Measurements from ENCODE around the gene DLEU7.

Gene DLEU7

GRCh38 chr13:50843257-50844083 lies at the start of gene DLEU7:
Gene DLEU7, minus strand, starts transcription at chr13:50843692. Its CDS starts 46 bp downstream, at chr13:50843646.
- no peak for DNase-seq

- DNase-seq: peak; percentile 54
Measured at GRCh38 chr13:50892210-50892944, 48.9 kb upstream of the DLEU7 start.

DNA sequence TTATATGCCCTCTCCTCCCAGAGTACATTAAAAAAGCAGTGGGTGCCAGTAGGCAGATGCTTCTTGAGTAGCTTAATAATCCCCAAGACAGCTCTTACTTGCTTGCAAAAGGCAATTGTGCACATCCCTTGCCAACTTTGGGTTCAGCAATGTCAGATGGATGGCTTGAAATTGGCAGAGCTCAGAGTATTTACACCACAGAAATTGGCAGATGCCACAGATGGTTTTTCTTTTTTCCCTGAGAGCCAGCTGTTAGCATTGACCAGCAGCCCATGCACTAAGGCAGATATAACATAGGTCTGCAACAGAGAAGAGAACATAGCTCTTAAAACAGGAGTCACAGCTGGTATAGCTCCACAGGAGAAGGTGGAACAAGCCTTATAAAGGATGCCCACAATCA lies 47.7 kb upstream of the DLEU7 start:
- no peak for DNase-seq

DNA sequence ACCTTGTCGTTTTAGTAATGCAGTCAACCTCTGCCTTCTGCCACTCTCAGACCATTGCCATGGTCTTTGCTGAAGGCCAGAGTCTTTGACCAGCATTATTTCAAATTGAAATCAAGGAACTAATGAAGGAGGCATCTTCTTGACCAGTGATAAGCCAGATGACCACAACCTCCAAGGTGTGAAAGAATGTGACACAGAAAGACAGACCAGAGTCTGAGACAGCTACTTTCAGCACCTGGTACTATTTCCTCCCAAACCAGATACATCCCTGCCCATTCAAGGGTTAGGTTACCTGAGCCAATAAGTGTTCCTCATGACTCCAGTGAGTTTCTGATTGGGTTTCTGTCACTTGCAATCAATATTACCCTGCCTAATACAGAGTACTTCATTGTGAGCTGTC lies 45.8 kb upstream of the DLEU7 start:
- no peak for DNase-seq

DNA sequence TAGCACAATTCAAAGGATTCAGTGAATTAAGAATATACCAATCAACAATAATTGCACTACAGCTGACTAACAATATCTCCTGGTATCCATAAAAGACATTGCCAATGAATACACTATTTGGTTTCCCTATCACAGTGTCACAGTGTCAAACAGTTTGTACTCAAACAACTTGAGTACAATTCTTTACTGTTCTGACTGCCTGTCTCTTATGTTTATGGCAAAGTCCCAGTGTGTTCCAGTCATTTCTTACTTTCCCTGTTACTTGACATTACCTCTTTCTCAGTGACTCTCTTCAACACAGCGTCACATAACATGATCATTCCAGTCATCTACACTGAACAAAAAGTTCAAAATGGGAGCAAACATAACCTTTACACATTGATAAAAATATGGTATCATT lies 44.9 kb upstream of the DLEU7 start:
- no peak for DNase-seq

- DNase-seq: no peak
Measured at GRCh38 chr13:50887151-50887550, 43.7 kb upstream of the DLEU7 start.

GRCh38 chr13:50884265-50884664 lies 40.8 kb upstream of the DLEU7 start:
- no peak for DNase-seq

DNA sequence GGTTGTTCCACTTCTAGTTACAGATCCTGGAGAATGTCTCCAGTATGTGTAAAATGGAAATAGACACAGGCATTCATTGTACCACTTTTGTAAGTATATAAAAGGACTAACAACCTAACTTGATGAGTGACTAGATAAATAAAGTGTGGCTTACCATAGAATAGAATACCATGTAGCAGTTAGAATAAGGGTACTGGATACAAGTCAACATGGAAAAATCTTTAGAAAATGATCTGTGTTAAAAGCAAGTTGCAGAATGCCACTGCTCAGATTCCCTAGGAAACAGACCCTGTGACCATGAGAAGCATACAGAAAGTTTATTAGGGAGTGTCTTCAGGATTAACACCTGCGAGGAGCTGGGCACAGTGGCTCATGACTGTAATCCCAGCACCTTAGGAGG lies 40.2 kb upstream of the DLEU7 start:
- DNase-seq: no peak

DNA sequence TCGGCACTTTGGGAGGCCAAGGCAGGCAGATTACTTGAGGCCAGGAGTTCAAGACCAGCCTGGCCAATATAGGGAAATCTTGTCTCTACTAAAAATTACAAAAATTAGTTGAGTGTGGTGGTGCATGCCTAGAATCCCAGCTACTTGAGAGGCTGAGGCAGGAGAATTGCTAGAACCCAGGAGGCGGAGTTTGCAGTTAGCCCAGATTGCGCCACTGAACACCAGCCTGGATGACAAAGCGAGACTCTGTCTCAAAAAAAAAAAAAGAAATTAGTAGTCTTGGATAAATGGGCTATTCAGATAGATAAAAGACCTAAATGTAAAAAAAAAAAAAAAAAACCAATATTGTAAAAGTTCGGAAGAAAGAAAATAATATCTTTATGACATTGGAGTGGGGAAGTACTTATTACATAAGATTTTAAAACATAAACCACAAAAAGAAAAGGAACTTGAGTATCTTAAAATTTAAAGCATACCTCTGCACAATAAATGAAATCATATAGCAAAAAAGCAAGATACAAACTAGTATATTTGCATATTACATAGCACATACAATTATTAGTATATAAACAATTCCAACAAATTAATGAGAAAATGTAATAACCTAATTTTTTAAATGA lies 39.4 kb upstream of the DLEU7 start:
- no peak for DNase-seq

DNA sequence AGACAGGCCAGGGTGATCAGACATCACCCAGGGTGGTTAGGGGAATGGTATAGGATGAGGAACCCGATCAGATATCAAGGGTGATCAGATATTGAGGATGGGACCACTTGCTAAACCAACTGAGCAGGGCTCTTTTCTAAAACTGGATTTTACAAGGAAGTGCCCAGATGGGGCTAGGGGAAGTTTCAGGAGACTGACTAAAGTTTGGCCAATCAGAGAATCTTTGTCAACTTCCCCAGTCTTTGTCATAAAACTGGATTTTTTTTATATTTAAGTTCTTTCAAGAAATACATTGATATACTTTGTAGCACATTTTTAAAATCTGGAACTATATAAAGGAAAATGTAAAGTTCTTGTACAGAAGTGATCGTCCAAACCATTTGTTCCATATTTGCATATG lies 30.5 kb upstream of the DLEU7 start:
- no peak for DNase-seq

GRCh38 chr13:50873467-50873866 lies 30.0 kb upstream of the DLEU7 start:
- DNase-seq: no peak

- DNase-seq: no peak
Measured at GRCh38 chr13:50871405-50871804, 27.9 kb upstream of the DLEU7 start.

GRCh38 chr13:50867637-50867945 lies 24.1 kb upstream of the DLEU7 start:
- no peak for DNase-seq

DNA sequence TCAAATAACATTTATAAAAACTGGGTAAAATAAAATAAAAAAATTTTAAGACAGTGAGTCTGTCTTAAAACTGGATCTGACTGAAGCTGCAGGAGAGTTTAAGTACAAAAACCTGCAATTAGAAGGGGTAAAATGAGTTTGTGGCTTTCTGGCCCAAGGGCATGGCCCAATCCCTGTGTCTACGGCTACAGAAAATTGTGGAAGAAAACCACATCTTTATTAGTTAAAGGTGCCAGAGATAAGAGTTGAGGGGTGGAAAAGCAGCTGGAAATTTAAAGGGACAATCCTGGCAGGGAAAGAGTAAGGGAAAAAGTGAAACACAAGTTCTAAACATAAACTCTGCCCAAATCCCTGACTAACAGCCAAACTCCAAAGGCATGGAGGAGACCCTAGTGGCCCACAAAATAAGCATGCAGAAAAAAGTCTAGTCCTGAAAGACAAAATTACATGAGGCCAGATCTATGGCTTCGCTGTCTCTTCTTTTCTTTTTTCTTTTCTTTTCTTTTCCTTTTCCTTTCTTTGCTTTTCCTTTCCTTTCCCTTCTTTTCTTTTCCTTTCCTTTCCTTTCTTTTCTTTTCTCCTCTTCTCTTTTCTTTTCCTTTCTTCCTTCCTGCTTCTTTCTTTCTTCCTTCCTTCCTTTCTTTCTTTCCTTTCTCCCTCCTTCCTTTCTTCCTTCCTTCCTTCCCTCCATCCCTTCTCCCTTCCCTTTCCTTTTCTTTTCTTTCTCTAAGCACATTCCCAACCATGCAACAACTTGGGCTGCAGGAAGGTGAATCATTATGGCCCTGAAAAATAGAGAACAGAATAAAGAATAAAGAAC lies 23.5 kb upstream of the DLEU7 start:
- DNase-seq: no peak

GRCh38 chr13:50864492-50864891 lies 21.0 kb upstream of the DLEU7 start:
- DNase-seq: no peak

GRCh38 chr13:50855681-50856080 lies 12.2 kb upstream of the DLEU7 start:
- DNase-seq: no peak

- DNase-seq: no peak
Measured at GRCh38 chr13:50850445-50850844, 7.0 kb upstream of the DLEU7 start.

DNA sequence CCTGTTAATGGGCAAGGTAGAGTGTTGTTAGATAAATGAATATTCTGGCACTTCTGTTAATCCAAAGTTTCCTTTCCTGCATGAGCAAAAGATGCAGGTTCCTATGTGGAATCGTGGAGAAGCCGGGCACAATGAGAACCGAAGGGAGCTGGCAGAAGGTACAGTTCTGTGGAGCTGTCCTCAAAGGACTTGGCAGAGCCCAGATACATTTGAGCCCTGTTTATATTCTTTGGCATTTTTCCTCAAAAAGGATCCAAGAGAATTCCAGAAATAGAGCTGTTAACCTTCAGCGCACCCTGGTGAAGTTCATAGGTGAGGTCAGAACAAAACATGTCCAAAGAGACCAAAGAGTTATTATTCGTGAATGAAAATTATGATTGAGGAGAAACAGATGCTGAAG lies 4.0 kb upstream of the DLEU7 start:
- no peak for DNase-seq

DNA sequence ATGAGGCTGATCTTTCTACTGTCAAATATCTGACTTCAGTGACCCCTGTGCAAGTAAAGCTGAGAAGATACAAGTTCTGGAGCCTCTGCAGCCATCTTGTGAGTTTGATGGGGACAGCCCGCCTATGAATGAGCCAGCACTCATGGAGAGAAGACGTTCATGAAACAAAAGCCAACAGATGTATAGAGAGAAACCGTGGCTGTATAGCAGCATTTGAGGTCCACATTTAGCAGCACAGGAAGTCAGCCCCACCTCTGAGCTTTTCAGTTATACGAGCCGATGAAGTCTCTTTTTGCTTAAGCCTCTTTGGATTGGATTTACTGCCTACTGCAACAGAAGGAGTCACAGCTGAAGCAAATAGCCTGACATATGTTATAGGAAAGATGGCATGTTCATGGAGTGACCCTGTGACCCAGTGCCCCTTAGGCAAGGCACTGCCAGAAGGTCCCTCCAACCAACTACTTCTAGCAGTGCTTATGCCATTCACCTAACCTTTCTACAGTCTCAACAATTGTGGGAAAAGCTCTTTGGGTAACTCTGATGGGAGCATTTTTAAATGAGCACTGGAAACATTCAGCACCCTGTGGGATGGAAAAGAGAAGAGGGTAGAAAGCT lies 3.5 kb upstream of the DLEU7 start:
- DNase-seq: no peak

GRCh38 chr13:50845211-50845610 lies 1.7 kb upstream of the DLEU7 start:
- DNase-seq: no peak

DNA sequence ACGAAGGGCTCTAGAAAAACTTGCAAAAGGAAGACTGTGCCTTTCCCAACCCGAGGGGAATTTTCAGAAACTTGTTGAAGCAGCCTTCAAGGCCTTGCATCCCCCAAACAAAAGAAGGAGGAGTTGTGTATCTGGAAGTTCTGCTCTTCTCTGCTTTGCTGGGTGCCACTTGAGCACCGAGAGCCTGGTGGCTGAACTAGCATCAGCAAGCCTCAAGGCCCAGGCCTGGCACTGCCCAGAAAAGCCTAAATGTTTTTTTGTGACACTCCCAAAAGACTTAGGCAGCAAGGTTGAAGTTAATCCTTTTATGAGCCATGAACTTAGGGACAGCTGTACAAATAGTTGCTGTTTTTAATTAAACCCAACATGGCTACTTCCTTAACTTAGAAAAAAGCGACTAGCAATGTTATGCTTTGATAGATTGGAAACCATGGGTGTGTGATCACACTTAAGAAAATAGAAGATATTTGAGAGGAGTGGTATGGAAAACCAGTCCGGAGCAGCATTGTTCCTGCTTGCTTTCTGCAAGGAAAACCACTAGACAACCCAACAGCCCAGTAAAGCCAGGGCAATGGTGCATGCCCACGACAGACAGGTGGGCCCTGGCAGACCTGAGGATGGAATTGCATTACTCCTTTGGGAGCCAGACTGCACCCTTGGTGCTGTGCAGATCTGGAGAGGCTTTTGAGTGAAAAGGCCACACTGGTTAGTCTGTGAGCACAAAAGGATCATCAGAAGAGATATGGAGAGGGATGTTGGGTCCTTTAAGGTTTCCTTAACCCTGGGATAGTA lies 788 bp upstream of the DLEU7 start:
- DNase-seq: no peak

- DNase-seq: no peak
Measured at GRCh38 chr13:50842990-50843256, 569 bp downstream of the DLEU7 start.
